Neural progenitor cell (in vitro differentiated cells): ENCODE results near the gene IPP. TPM values are rescaled to one million over a fixed set of nuclear protein-coding genes. Genes with fewer than 3 reads are reported as not detected.
"Not testable (repeated sequence)": the region's sequence is repeated elsewhere in the genome, so short reads cannot be mapped to it uniquely, and the experiment has no call there.

ENCODE experiments used
- DNase-seq: peaks from one replicate; pipeline ENCODE4 v3.0.0-alpha.2; 2016; ENCODE audit warnings: low spot score
- H2AFZ ChIP-seq: fragments of 200-600 bp; sonication (generic); replicated peaks from 2 replicates; pipeline ENCODE4 v1.6.1; 2016; ENCODE audit warnings: antibody characterized with exemption
- H3F3A ChIP-seq: fragments of 200-600 bp; sonication (generic); 2 replicates; pipeline ENCODE4 v1.6.1; 2016; ENCODE audit warnings: antibody characterized with exemption, low read depth
- H3K27ac ChIP-seq: fragments of 200-600 bp; sonication (generic); 2 replicates; pipeline ENCODE4 v1.5.1; 2016; ENCODE audit warnings: mild to moderate bottlenecking
- H3K27me3 ChIP-seq: fragments of 200-600 bp; sonication (generic); 2 replicates; pipeline ENCODE4 v1.6.1; 2016; ENCODE audit warnings: mild to moderate bottlenecking, moderate library complexity
- H3K36me3 ChIP-seq: fragments of 200-600 bp; sonication (generic); 2 replicates; pipeline ENCODE4 v1.5.1; 2016
- H3K4me1 ChIP-seq: fragments of 200-600 bp; sonication (generic); 2 replicates; pipeline ENCODE4 v1.6.1; 2016; ENCODE audit warnings: mixed run types
- H3K4me2 ChIP-seq: fragments of 200-600 bp; sonication (generic); 2 replicates; pipeline ENCODE4 v1.6.1; 2016
- H3K4me3 ChIP-seq: fragments of 200-600 bp; sonication (generic); 2 replicates; pipeline ENCODE4 v1.5.1; 2016
- H3K79me2 ChIP-seq: fragments of 200-600 bp; sonication (generic); 2 replicates; pipeline ENCODE4 v1.6.1; 2016; ENCODE audit warnings: low read depth
- H3K9ac ChIP-seq: fragments of 200-600 bp; sonication (generic); 2 replicates; pipeline ENCODE4 v1.6.1; 2016
- H3K9me3 ChIP-seq: fragments of 200-600 bp; sonication (generic); 2 replicates; pipeline ENCODE4 v1.5.1; 2016; ENCODE audit warnings: low read depth
- H4K20me1 ChIP-seq: fragments of 200-600 bp; sonication (generic); 2 replicates; pipeline ENCODE4 v1.6.1; 2016; ENCODE audit warnings: low read depth
- H3K27ac Mint-ChIP-seq: 3 replicates; pipeline ENCODE4 v1.8.0; 2021; ENCODE audit warnings: mixed read lengths
- H3K27me3 Mint-ChIP-seq: 2 replicates; pipeline ENCODE4 v1.8.0; 2022; ENCODE audit warnings: low read depth, mild to moderate bottlenecking, inconsistent platforms, moderate library complexity, mixed read lengths; ENCODE audit not compliant: insufficient read depth
- H3K36me3 Mint-ChIP-seq: 3 replicates; pipeline ENCODE4 v1.8.0; 2021; ENCODE audit warnings: mixed read lengths
- H3K4me1 Mint-ChIP-seq: 3 replicates; pipeline ENCODE4 v1.8.0; 2021; ENCODE audit warnings: mixed read lengths
- H3K4me3 Mint-ChIP-seq: 3 replicates; pipeline ENCODE4 v1.8.0; 2021; ENCODE audit warnings: mild to moderate bottlenecking, moderate library complexity, mixed read lengths
- H3K9me3 Mint-ChIP-seq: 3 replicates; pipeline ENCODE4 v1.8.0; 2020; ENCODE audit warnings: mixed read lengths
- EZH2 ChIP-seq: fragments of 200-600 bp; sonication (generic); IDR thresholded peaks from 2 replicates; pipeline ENCODE4 v1.6.1; 2017; ENCODE audit warnings: antibody characterized with exemption, mild to moderate bottlenecking, moderate library complexity
- EZH2phosphoT487 ChIP-seq: fragments of 200-600 bp; sonication (generic); IDR thresholded peaks from 2 replicates; pipeline ENCODE4 v1.6.1; 2017; ENCODE audit warnings: antibody characterized with exemption
- total RNA-seq: library from RNA; depleted of rRNA; stranded (reverse); fragments of >200 nt; gene quantifications from 2 replicates; pipeline ENCODE4 v1.2.3, GENCODE V29; 2015; ENCODE audit warnings: low replicate concordance
- TF ChIP-seq, protein P1 (sequence below): fragments of 200-600 bp; sonication (generic); IDR thresholded peaks from 2 replicates; pipeline ENCODE4 v1.5.1; 2017; ENCODE audit warnings: antibody characterized with exemption, mild to moderate bottlenecking

Gene IPP
- total RNA-seq, 1 donor from 2014 or later = 15.0 TPM

DNA sequence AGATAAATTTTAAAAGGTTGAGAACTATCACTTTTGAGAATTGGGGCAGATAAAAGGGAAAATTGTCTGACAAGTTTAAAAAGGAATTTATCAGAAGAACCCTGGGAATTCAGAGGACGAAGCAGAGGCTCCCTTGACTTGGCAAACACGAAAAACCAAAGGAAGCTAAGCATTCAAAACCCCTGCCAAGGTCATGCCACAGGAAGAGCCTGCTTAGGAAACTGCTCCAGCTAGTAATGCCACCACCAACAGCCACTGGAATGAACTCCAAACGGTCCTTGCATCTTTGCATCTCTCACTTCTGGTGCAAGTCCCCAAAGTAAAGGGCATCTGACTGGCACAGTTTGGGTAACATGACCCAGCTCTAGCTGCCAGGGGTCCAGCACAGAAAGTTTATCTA is 71.3 kb downstream of the IPP start:
- no peak overlapping the region for H3K4me2 ChIP-seq
- peaks cover 2% of the 10 kb centered on the region for H3K9me3 Mint-ChIP-seq
- peaks cover 13% of the 10 kb centered on the region for H3K36me3 Mint-ChIP-seq

DNA sequence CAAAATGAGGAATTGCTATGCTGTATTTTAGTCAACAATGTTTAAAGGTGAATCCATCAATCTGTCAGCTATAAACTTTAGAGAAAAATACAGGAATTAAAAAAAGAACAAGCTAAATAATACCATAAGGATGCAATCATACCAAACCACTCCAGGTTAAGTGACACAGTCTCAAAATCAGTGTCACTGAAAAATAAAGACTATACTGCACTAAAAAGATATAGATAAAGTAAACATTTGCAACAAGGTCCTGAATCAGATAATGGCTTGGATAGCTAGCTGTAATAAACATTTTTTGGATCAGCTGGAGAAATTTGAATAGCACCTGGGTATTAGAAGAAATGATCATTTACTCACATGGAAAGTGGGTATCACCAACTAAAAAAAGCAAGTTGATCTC is 72.0 kb downstream of the IPP start:
- TF ChIP-seq EZH2phosphoT487 (no peak), EZH2 (no peak)
- TF ChIP-seq, protein P1, sequence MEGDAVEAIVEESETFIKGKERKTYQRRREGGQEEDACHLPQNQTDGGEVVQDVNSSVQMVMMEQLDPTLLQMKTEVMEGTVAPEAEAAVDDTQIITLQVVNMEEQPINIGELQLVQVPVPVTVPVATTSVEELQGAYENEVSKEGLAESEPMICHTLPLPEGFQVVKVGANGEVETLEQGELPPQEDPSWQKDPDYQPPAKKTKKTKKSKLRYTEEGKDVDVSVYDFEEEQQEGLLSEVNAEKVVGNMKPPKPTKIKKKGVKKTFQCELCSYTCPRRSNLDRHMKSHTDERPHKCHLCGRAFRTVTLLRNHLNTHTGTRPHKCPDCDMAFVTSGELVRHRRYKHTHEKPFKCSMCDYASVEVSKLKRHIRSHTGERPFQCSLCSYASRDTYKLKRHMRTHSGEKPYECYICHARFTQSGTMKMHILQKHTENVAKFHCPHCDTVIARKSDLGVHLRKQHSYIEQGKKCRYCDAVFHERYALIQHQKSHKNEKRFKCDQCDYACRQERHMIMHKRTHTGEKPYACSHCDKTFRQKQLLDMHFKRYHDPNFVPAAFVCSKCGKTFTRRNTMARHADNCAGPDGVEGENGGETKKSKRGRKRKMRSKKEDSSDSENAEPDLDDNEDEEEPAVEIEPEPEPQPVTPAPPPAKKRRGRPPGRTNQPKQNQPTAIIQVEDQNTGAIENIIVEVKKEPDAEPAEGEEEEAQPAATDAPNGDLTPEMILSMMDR = no peak
- no peak overlapping the region for H3K4me2 ChIP-seq
- H3K36me3 Mint-ChIP-seq = peaks cover 13% of the 10 kb centered on the region
- H3K27me3 ChIP-seq = no peaks in the 10 kb centered on the region
- no peak overlapping the region for H2AFZ ChIP-seq
- peaks cover 12% of the 10 kb centered on the region for H3K4me1 Mint-ChIP-seq
- H3K36me3 ChIP-seq = no peaks in the 10 kb centered on the region
- no peak overlapping the region for H3K4me3 Mint-ChIP-seq
- peaks cover 2% of the 10 kb centered on the region for H3K9me3 Mint-ChIP-seq
- H3K27ac ChIP-seq = no peak overlapping the region
- peaks cover 10% of the 10 kb centered on the region for H3F3A ChIP-seq
- no peak overlapping the region for H3K9ac ChIP-seq
- peaks cover 100% of the 10 kb centered on the region for H3K79me2 ChIP-seq
- H3K27me3 Mint-ChIP-seq = no peaks in the 10 kb centered on the region
- H3K27ac Mint-ChIP-seq = no peak overlapping the region
- H4K20me1 ChIP-seq = peaks cover 99% of the 10 kb centered on the region
- DNase-seq = no peak
- H3K9me3 ChIP-seq = no peaks in the 10 kb centered on the region
- no peak overlapping the region for H3K4me3 ChIP-seq
- peaks cover 27% of the 10 kb centered on the region for H3K4me1 ChIP-seq

More for the DNA sequence above, 71.3 kb downstream of the IPP start:
- Histone ChIP-seq H3K4me1 (peaks cover 27% of the 10 kb centered on the region), H3K36me3 (no peaks in the 10 kb centered on the region), H3K9me3 (no peaks in the 10 kb centered on the region), H2AFZ (no peak overlapping the region), H3K27me3 (no peaks in the 10 kb centered on the region), H3K9ac (no peak overlapping the region), H3F3A (peaks cover 10% of the 10 kb centered on the region), H4K20me1 (peaks cover 93% of the 10 kb centered on the region), H3K27ac (no peak overlapping the region), H3K79me2 (peaks cover 100% of the 10 kb centered on the region), H3K4me3 (no peak overlapping the region)
- no peak overlapping the region for H3K4me3 Mint-ChIP-seq
- H3K4me1 Mint-ChIP-seq = peaks cover 12% of the 10 kb centered on the region
- H3K27ac Mint-ChIP-seq = no peak overlapping the region
- TF ChIP-seq EZH2phosphoT487 (no peak), EZH2 (no peak)
- TF ChIP-seq, protein P1 = no peak
- no peak for DNase-seq
- no peaks in the 10 kb centered on the region for H3K27me3 Mint-ChIP-seq

DNA sequence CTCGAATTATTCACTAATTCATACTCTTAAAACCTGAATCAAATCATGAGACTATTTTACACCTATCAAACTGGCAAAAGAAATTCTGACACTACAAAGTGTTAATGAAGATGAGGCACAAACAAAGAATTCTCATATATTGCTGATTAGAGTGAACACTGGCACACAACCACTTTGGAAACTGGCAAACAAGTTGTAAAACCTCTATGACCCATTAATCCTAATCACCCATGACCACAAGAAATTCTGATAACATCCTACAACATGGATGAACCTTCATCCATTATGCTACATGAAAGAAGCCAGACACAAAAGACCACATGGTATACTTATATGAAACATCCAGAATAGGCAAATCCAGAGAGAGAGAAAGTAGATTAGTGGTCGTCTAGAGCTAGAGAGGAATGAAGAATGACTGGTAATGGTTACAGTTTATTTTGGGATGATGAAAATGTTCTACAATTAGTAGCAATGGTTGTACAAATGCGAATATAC is 72.7 kb downstream of the IPP start:
- TF ChIP-seq, protein P1 = no peak
- TF ChIP-seq EZH2phosphoT487 (no peak), EZH2 (no peak)
- H3K9me3 ChIP-seq = no peaks in the 10 kb centered on the region
- Mint-ChIP-seq H3K9me3 (peaks cover 6% of the 10 kb centered on the region), H3K27me3 (peaks cover 2% of the 10 kb centered on the region), H3K36me3 (peaks cover 20% of the 10 kb centered on the region), H3K27ac (no peak overlapping the region), H3K4me1 (peaks cover 10% of the 10 kb centered on the region), H3K4me3 (no peak overlapping the region)
- H3K36me3 ChIP-seq = no peaks in the 10 kb centered on the region
- no peak for DNase-seq
- H3F3A ChIP-seq = peaks cover 10% of the 10 kb centered on the region
- H3K27me3 ChIP-seq = no peaks in the 10 kb centered on the region
- H3K4me2 ChIP-seq = no peak overlapping the region
- peaks cover 100% of the 10 kb centered on the region for H3K79me2 ChIP-seq
- no peak overlapping the region for H2AFZ ChIP-seq
- H3K27ac ChIP-seq = no peak overlapping the region
- H3K4me1 ChIP-seq = peaks cover 25% of the 10 kb centered on the region
- no peak overlapping the region for H3K9ac ChIP-seq
- H3K4me3 ChIP-seq = no peak overlapping the region
- H4K20me1 ChIP-seq = peaks cover 100% of the 10 kb centered on the region

DNA sequence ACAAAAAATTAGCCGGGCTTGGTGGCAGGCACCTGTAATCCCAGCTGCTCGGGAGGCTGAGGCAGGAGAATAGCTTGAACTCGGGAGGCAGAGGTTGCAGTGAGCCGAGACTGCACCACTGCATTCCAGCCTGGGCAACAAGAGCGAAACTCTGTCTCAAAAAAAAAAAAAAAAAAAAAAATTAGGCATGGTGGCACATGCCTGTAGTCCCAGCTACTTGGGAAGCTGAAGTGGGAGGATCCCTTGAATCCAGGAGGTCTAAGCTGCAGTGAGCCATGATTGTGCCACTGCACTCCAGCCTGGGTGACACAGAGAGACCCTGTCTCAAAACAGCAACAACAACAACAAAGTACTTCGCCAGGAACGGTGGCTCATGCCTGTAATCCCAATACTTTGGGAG is 73.9 kb downstream of the IPP start:
- H3K9me3 ChIP-seq, H3K27me3 ChIP-seq, DNase-seq, H3K27ac Mint-ChIP-seq, H3K9me3 Mint-ChIP-seq, H3K4me3 Mint-ChIP-seq, H3K4me2 ChIP-seq, H3F3A ChIP-seq, H3K27me3 Mint-ChIP-seq, H2AFZ ChIP-seq, H3K27ac ChIP-seq, H3K36me3 ChIP-seq, H3K4me1 Mint-ChIP-seq, H3K9ac ChIP-seq, H3K4me3 ChIP-seq: not testable (repeated sequence)
- peaks cover 25% of the 10 kb centered on the region for H3K36me3 Mint-ChIP-seq
- Histone ChIP-seq H3K79me2 (peaks cover 100% of the 10 kb centered on the region), H4K20me1 (peaks cover 95% of the 10 kb centered on the region), H3K4me1 (peaks cover 13% of the 10 kb centered on the region)
